Neural cell (in vitro differentiated cells): Measurements from ENCODE around the gene GDF9.

Source experiments
- EZH2 ChIP-seq: fragments of 200-600, 300-800 bp; shearing (Covaris generic), sonication (generic); IDR thresholded peaks from 2 replicates; pipeline ENCODE4 v1.6.1; 2014; ENCODE audit warnings: antibody characterized with exemption, low read length, borderline replicate concordance, mild to moderate bottlenecking; ENCODE audit not compliant: insufficient read depth, poor library complexity, severe bottlenecking
- SMC3 ChIP-seq: fragments of 450-650 bp; conservative IDR thresholded peaks from 2 replicates; pipeline ENCODE4 v1.6.1; 2014; ENCODE audit warnings: antibody characterized with exemption, mild to moderate bottlenecking, moderate library complexity; ENCODE audit not compliant: poor library complexity

GRCh38 chr5:132896685-132897084 lies 30.4 kb upstream of the GDF9 start:
- TF ChIP-seq EZH2, result no peak
- no peak for TF ChIP-seq SMC3
